Measurements from ENCODE around the gene SGCE.
"Not testable (repeated sequence)": the region's sequence is repeated elsewhere in the genome, so short reads cannot be mapped to it uniquely, and the experiment has no call there.

Gene SGCE, protein sequence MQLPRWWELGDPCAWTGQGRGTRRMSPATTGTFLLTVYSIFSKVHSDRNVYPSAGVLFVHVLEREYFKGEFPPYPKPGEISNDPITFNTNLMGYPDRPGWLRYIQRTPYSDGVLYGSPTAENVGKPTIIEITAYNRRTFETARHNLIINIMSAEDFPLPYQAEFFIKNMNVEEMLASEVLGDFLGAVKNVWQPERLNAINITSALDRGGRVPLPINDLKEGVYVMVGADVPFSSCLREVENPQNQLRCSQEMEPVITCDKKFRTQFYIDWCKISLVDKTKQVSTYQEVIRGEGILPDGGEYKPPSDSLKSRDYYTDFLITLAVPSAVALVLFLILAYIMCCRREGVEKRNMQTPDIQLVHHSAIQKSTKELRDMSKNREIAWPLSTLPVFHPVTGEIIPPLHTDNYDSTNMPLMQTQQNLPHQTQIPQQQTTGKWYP

DNA sequence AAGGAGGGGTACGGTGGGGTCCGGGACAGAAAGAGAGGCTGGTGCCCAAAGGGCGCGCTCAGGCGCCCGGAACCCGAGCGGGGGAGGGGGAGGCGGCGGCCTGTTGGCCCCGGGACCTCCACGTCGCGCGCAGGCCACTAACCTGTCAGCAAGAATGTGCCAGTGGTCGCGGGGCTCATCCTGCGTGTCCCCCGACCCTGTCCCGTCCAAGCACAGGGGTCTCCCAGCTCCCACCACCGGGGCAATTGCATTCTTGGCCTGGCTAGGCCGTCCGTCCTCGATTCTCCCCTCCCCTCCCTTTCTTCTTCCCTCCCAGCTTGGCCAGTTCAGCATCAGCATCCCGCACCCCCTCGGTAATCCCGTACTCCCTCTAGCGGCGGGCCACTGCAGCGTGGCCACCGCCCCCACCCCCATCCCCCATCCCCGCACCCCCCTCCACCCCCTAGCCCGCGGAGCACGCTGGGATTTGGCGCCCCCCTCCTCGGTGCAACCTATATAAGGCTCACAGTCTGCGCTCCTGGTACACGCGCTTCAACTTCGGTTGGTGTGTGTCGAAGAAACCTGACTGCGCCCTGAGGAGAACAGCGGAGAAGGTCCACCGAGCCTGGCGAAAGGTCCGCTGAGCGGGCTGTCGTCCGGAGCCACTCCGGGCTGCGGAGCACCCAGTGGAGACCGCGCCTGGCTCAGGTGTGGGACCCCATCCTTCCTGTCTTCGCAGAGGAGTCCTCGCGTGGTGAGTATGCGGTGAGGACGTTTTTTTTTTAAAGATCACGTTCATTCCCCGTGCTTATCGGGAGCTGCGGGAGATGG lies at the start of gene SGCE:
Gene SGCE, minus strand, starts transcription at position 286 of the 810 bp plus-strand sequence. Its CDS starts 35 bp downstream, at position 251.
- peak; percentile 69 for DNase-seq

DNA sequence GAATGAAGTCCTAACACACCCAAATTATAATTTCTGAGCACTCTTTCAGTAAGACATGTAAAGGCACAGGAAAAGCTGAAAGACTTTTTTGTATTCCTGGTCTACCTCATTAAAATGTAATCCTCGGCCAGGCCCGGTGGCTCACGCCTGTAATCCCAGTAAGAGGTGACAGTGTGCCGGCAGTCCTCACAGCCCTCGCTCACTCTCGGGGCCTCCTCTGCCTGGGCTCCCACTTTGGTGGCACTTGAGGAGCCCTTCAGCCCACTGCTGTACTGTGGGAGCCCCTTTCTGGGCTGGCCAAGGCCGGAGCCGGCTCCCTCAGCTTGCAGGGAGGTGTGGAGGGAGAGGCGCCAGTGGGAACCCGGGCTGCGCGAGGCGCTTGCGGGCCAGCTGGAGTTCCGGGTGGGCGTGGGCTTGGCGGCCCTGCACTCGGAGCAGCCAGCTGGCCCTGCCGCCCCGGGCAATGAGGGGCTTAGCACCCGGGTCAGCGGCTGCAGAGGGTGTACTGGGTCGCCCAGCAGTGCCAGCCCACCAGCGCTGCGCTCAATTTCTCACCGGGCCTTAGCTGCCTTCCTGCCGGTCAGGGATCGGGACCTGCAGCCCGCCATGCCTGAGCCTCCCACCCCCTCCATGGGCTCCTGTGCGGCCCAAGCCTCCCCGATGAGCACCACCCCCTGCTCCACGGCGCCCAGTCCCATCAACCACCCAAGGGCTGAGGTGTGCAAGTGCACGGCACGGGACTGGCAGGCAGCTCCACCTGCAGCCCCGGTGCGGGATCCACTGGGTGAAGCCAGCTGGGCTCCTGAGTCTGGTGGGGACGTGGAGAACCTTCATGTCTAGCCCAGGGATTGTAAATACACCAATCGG lies 49.5 kb upstream of the SGCE start:
- DNase-seq = not testable (repeated sequence)

DNA sequence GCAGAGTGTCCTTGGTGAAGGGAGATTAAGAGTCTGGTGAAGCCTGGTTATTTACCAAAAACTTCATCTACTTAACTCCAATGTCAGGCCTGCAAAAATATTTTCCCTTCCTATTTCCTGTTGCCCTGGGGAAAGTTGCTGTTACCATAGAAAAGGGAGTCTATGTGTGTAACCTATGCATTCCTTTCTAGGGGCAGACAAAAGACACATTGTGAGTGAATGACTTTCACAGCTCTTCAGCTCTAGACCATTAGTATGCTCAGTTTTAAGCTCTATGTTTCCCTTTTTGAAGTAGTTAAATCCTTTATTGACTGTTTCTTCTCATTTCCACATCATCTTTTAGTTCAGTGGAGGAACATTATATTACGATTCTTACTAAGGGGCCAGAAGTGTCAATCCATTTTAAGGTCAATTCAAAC lies 45.6 kb upstream of the SGCE start:
- no peak for DNase-seq

DNA sequence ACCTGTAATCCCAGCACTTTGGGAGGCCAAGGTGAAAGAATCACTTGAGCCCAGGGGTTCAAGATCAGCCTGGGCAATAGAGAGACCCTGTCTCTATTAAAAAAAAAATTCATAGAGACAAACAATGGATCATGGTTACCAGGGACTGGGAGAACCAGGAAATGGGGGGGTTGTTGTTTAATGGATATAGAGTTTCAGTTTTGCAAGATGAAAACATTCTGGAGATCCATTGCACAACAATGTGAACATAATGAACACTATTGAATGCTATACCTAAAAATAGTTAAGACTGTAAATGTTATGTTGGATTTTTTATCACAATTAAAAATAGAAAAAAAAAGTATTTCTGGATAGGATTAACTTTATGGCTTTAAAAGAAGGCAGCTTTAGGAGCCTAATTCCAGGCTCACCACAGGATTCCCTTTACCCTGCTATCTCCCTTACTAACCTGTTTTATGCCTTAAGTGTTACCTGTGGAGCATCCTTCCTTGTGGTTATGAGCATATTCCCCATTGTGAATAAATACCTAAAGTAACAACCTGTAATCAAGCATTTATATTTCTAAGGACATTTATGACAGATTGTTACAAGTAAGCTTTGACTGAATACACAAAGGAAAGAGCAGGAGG lies 45.1 kb upstream of the SGCE start:
- no peak for DNase-seq

DNA sequence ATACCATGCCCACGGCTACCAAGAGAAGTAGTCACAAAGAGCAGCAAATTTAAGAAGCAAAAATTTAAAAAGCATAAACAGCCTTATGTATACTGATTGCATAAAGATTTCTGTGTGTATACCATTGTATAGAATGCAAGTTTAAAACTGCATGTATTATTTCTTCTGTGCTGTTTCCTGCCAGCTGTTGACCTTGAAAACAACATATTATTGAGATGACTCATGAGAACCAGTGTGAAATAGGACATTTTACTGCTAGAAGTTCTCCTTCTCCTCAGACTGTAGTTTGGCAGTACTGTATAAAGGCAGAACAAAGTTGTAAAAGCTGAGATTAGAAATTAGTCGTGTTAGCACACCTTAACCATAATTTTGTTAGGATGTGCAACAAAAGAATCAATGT lies 42.3 kb upstream of the SGCE start:
- no peak for DNase-seq

DNA sequence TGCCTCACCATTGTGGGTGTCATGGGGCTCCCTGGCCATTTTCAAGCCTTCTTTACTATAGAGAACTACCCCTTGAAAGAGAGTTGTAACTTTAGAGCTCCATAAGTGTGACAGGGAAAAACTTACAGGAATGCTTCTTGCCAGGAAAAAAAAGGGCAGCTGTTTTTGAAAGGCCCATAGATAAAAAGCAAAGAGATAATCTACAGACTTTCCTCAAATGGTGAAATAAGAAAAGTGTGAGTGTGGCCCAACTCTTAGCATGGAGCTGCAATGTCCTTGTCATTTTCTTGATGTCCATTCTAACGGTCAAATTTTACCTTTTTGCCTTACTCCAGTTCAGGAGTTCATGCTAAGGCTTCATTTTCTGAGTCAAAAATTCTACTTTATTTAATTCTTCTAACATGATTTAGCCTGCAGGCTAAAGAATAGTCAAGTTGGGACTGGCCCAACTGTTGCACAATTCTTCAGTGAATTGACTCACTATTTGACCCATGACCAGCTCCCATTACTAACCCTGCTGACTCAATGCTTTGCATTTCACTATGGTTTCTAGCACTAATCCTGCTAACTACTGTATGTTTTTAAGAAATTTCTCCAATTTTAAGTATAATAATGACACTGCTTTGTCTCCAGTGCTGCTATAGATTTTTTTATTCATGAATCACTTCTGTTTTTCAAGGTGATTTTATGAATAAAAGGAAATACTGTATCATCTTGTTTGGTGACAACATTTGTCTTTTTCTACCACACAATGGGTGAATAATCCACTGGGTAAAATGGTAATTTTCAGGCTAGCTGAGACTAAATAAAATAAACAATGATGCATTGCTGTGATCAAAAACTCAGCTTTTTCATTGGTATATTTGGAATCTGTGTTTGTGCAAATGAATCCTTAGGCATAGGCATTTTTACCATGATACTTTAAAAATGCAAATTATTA lies 41.4 kb upstream of the SGCE start:
- DNase-seq = no peak

DNA sequence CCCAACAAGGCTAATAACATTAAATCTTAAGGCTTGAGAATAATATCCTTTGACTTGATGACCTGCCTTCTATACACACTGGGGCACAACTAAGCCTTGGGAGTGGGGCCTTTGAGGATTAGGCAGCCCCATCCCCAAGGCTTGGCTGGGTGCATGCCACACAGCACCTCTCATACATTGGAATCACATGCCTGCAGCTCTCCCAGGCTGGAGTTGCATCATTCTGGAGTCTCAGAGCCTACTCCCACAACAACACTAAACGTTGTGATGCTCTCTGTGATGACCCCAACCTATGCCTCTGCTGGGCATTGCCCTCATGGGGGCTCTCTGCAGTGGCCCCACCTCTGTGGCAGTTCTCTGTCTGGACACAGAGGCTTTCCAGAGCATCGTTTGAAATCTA lies 31.9 kb upstream of the SGCE start:
- no peak for DNase-seq

DNA sequence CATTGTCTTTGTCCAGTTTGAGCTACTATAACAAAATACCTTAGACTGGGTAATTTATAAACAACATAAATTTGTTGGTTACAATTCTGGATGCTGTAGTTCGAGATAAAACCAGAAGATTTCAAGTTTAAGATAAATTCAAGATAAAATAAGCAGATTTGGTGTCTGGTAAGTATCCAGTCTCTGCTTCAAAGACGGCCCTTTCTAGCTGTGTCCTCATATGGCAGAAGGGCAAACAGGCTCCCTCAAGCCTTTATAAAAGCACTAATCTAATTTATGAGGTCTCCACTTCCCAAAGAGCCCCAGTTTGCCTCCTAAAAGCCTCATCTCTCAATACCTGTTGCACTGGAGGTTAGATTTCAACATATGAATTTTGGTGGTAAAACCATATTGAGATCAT lies 31.1 kb upstream of the SGCE start:
- no peak for DNase-seq

DNA sequence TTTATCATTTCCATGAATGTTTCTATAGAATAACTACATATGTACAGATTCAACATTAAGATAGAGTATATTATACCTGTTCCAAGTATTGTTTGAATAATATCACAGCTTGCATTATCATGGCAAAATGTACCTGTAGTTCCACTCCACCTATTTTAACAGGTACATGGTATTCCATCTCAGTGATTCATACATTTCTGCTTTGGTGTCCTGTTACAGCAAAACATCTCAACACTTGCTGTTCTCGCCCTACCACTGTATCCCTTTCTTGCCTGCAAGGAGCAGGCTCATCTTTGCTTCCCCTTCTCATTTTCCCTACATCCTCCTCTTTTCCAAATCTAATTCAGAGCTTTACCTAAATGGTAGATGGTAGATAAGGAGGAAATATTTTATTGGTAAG lies 27.1 kb upstream of the SGCE start:
- DNase-seq = no peak

DNA sequence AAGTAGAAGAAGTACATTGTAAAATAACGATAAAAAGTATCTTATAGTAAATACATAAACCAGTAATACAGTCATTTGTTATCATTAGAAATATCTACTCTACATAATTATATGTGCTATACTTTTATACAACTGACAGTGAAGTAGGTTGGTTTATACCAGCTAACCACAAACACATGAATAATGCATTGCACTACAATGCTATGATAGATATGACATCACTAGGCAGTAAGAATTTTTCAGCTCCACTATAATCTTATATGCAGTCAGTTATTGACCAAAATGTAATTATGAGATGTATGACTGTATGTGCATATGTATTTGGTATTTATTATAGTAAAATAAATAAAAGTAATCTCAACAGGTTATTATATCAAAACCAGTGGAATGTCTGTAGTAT lies 23.4 kb upstream of the SGCE start:
- no peak for DNase-seq

DNA sequence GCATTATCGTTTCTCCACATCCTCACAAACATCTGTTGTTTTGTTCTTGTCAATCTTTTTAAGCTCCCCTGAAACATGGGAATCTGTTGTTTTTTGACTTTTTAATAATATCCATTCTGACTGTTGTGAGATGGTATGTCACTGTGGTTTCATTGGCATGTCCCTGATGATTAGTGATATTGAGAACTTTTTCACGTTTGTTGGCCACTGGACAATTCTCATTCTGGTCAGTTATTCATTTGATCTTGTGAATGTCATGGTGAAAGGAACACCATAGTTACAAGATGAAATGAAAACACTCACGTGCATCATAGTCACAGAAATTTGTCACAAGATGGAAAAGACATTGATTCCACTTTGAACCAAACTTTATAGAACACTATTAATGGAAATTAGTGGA lies 20.5 kb upstream of the SGCE start:
- no peak for DNase-seq

DNA sequence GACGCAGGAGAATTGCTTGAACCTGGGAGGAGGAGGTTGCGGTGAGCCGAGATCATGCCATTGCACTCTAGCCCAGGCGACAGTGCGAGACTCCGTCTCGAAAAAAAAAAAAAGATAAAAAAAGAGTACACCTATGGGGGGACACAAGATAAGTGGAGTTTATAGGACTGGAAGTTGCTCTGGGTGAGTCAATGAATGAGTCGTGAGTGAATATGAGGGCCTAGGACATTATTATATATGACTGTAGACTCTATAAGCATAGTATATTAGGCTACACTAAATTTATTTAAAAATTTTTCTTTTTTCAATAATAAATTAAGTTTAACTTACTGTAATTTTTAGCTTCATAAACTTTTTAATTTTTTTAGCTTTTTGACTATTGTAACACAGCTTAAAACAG lies 19.4 kb upstream of the SGCE start:
- no peak for DNase-seq

DNA sequence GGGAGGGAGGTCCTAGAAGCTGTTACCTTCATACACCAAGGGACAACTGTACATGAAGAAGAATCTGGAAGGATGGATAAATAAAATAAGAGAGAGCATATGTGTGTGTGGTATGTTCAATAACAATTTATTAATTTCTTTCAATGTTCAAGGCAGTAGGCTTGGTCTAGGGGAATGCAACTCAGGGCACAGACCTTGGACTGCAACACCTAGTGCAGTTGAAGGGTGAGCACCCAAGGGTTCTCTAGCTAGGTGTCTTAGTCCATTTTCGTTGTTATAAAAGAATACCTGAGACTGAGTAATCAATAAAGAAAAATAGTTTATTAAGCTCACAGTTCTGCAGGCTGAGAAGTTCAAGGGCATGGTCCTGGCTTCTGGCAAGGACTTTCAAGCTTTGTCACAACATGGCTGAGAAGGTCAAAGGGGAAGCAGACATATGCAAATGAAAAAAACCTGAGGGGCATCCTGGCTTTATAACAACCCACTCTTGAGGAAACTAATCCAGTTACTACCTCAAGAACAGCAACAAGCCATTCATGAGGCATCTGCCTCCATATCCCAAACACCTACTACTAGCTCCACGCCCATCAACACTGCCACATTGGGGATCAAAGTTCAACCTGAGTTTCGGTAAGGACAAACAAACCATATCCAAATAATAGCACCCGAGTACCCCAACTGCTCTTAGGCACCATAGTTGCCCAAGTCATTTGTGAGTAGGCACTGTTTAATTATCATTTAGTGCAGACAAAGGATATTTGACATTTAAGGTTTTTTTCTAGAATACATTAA lies 15.7 kb upstream of the SGCE start:
- no peak for DNase-seq

DNA sequence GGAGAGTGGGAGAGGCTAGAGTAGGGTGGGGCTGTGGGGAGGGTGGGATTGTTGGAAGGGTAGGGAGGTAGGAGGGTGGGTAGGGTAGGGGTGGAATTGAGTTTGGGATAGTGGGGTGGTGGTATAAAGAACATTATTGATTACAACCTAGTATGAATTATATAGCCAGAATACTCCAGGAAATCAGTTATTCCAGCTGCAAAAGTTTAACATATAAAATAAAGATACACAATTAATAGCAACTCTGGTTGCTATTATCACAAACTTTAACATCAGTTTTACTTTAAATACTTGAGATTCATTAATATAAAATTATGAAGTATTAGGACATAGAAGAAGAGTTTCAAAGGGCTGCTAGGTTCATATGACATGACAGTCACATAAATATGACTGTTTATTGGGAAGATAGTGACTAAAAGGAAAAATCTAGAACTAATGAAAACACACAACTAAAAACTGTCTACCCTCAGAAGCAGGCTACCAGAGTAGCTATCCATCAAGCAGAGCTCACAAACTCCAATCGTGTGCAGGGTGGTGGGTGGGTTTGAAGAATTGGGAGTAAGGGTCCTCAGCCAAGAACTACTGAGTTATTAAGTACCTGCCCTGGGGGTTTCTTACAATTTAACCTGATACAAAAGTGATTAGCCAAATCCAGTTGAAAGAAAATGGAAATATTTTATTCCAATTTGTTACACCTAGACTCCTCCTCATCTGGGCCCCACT lies 14.0 kb upstream of the SGCE start:
- no peak for DNase-seq

DNA sequence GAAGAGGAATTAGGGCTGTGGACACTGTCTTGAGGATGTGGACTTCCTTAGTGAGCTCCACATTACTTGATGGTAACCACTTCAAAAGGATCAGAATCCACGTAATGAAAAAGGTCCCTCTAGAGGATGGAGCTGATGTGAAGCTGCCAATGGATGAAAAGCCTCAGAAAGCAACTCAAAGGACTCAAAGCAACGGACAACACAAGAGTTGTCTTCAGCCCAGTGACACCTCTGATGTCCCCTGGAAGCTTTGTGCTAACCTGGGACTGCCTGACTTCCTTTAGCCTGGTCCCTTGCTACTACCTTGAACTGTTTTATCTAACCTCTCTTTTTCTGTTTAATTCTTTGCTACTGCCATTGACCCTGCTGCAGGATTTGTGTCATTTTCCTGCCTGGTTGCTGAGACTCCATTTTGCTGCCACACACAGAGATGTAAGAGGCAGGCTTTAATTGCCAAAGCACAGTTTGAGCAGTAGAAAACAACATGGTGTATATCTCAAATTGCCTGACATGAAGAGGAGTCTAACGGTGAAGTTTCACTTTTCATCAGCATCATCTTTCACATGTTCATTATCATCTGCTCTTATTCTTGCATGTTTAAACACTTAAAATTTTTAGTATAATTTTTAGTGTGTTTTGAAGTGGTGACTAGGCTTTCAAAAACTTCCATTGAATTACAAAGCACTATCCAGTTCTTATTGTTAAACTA lies 11.1 kb upstream of the SGCE start:
- DNase-seq = no peak

DNA sequence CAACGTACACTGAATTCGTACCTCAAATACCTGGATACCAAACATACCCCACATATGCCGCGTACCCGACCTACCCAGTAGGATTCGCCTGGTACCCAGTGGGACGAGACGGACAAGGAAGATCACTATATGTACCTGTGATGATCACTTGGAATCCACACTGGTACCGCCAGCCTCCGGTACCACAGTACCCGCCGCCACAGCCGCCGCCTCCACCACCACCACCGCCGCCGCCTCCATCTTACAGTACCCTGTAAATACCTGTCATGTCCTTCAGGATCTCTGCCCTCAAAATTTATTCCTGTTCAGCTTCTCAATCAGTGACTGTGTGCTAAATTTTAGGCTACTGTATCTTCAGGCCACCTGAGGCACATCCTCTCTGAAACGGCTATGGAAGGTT lies 9.5 kb upstream of the SGCE start:
- DNase-seq = no peak

DNA sequence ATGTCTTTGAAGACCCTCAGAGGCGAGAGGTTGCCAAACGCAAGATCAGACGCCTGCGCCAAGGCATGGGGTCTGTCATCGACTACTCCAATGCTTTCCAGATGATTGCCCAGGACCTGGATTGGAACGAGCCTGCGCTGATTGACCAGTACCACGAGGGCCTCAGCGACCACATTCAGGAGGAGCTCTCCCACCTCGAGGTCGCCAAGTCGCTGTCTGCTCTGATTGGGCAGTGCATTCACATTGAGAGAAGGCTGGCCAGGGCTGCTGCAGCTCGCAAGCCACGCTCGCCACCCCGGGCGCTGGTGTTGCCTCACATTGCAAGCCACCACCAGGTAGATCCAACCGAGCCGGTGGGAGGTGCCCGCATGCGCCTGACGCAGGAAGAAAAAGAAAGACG lies 8.1 kb upstream of the SGCE start:
- no peak for DNase-seq

DNA sequence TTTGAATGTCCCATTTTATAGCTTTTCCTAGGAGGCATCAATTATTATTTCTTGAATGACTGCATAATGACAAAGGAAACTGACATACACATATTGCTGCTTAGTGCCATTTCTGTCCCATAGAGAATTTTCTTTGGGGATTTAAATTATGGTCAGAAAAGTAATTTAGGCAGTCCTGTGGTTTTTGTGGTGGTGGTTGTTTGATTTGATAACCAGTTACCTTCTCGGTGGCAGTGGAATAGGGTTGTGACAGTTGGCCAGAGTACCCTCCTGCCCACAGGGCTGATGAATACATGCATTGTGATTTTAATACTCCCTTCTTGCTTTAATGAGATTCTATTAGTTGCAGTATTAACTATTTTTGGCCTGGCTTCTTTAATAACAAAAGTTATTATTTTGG lies 6.6 kb upstream of the SGCE start:
- no peak for DNase-seq

DNA sequence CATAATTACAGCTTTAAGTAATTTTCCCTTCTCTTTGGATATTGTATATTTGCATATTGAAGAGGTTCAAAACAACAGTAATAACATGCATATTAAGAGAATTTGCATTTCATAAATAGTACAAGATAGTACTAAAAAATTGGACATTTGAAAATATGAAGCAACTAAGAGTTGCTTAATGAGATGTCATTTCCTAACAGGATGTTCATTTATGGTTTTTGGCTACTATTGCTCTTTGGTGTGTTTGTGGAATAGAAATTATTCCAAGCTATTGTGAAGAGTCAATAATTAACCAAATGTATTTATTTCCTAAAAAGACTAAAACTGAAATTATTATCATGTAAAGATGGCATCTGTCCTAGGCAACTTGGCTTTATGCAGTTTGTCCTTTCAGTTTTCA lies 4.1 kb upstream of the SGCE start:
- DNase-seq = no peak

All from NCI-H1105 (cell line).